T-helper 9 cell (primary cell): ENCODE results near the gene CYP46A1.

Experiments used
- DNase-seq: peaks from one replicate; pipeline ENCODE4 v3.0.0-alpha.2; 2020

Gene CYP46A1

DNA sequence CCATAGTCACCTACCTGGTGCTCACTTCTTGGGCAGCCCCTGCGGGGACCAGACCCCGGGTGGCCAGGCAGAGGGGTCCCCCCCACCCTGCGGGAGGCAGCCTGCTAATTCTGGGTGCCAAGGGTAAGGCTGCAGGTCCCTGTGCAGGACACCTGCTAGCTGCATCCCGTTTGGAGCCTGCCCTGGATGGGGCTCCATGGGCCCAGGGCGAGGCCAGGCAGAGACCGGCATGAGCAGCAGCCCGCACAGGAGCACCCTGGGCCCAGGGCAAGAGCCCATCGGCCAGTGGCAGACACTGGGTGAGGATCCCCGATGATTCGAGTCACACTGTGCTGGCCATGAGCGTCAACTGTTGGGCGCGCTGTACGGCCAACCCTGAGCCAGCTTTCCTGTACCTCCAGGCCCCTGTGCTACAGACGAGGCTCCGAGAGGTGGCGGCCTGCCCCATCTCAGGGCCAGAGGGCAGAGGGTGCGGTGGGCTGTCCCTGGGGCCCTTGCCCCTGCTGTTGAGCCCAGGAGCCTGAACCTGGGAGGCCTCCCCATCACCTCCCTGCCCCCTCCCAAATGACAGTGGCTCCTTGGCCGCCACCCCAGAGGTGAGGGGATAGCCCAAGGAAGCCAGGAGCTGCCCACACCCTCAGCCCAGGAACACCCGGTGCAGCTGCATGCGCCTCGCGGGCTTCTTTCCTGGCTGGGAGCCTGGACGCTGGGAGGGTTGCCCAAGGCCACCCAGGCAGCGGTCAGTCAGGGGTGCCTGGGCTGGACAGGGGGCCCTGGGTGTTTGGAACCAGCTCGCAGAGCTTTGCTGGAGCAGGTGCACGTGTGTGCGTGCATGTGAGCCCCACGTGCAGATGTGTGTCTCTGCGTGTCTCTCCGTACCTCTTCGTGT, 47.7 kb downstream of the CYP46A1 start:
- no peak for DNase-seq

DNA sequence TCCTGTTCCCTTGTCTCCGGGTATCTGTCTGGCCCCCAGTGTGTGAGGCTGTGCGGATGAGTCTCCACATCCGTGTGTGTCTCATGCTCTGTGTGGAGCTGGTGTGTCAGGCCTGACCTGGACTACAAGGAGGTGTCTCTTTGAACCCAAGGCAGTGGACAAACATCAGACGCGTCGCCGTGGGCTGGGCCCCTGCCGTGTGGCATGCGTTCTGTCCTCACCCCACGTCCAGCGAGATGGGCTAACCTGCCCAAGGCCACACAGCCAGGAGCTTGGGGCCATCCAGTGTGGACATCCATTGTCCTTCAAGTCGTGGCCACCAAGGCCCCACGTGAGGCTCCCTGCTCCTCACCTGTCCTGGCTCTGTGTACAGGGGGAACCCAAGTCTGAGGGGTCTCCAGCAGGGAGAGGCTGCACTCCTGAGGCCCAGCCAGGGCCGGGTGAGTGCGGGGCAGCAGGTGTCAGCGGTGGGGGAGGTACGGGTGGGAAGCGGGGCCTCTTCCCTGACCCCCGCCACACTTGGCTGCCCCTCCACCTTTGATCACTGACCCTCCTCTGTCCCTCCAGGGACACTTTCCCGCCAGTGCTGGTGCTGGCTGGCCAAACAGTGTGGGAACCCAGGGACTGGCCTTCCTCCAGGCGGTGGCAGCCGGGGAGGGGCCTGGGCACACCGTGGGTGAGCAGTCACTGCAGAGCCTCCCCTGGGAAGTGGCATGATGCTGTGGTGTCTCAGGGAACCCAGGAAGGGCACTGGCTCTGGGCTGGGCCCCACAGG, 48.5 kb downstream of the CYP46A1 start:
- DNase-seq, result no peak

DNA sequence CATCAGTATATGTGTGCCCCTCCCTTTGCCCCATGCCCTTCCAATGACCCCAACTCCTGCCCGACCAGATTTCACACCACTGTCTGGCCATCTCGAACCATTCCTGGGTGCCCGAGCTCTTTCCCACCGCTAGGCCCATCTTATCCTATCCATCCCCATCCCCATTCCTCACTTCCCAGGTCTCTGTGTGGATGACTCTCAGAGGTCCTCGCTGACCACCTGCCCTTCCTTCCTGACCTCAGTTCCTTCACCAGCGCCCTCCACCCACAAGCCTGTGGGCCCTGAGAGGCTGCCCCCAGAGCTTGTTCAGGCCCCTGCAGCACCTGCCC, 49.1 kb downstream of the CYP46A1 start:
- no peak for DNase-seq

DNA sequence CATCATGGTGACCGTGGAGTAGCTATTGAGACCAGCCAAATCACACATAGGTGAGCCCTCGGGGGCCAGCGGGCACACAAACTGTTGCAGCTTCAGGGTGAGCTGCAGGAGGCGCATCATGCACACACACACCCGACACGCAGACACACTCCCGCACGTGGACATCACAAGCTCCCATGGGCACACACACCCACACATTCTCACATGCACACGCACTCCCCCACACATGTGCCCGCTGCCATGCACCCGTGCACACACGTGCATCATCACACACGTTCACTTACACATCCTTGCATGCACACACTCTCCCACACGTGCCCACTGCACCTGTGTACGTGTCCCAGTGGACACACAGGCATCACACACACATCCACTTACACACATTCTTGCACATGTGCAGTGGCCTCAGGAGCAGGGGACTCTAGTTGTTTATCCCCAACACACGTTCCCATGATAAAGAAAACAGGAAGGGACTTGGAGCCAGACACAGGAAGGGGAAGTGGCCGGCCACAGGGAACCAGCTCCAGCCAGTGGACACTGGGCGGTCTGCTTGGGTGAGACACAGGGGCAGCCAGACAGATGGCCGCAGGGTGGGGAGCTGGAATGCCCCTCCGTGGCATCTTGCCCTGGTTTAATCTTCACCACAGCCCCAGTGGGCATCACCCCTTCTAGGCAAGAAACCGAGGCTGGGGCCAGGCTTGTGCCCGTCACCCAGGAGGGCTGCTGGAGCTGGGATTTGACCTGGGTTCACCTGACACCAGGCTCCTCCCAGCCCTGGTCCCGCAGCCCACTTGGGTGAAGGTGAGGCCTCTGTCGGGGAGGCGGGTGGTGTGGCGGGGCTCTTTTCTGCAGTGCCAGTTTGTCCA, 49.7 kb downstream of the CYP46A1 start:
- no peak for DNase-seq

- no peak for DNase-seq
These were observed 50.4 kb downstream of the CYP46A1 start for GRCh38 chr14:99734406-99735051.

- no peak for DNase-seq
These were observed 51.4 kb downstream of the CYP46A1 start for GRCh38 chr14:99735189-99736135.

DNA sequence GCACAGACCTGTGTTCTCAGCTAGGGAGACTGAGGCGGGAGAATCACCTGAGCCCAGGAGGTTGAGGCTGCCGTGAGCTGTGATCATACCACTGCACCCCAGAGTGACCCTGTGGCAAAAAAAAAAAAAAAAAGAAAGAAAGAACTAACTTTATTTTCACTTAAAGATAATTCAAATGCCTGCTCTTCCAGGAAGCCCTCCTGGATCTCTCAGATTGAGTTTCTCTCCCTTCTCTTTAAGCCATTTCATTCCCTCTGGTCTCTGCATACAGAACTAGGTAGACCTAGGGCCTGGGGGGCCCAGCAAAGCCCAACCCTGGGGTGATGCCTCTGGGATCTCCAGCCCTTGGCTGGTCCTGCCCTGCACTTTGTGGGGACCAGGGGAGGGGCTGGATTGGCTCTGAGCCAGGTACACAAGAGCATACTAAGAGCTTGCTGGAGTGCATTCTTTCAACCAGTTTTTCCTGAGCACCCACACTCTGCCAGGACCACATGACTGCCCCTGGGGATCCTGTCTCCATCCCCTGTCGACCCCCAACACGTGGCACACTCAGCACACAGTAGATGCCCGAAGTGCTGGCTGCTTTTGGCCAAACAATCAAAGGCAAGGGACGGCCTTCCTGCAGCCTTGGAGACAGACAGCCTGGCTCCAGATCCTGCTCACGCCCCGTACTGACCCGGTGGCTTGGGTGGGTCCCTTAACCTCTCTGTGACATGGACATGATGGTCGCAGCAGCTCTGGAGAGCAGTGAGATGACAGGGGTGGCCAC, 52.7 kb downstream of the CYP46A1 start:
- DNase-seq, result no peak

DNA sequence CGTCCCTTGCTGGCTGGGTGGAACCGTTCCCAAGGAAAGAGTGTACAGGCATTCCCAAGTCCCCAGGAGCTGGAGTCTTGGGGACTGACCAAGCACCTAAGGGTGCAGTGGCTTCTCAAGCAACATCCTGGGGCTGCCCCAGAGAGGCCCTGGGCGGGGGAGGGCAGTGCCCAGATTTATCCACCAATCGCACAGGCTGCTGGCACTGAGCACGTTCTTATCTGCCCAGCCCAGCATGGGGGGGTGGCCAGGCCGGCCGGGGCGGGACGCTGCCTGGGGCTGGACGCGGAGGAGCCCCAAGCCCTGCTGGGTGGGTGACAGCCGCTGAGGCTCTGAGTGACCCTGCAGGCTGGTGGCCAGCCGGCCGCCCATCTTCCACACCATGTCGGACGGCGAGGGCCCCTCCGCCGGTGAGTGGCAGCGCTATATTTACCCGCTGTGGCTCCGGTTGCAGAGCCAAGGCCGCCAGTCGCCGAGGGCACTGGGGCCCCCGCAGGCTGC, 53.4 kb downstream of the CYP46A1 start:
- no peak for DNase-seq

DNA sequence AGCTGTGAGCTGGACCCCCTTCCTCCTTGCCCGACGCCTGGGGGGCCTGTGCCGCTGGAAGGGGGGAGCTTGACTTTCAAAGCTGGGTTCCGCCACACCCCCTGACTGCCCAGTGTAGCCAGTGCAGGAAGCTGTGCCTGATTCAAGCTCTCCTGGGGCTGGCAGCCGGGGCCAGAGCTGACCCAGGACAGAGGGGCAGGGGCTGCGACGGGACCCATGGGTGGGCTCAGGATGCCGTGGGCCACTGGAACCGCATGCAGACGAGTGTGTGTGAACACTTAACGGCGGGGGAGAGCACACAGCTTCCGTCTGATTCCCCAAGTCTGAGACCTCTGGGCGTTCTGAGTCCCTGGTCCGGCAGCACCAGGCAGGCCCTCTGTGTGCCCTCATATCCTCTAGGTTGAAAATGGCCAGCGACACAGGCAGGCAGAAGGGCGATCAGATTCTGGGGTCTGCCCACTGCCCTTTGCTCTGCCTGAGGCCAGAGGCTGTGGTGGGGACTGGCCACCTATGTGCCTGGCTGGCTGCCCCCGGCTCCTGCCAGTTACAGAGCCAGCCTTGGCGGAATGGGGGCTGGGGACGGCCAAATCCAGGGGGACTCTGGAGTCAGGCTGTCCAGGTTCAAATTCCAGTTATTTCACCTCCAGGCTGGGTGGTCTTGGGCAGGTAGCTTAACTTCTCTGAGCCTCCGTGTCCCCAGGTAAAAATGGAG, 54.0 kb downstream of the CYP46A1 start:
- DNase-seq, result no peak

GRCh38 chr14:99740411-99740810, 56.3 kb downstream of the CYP46A1 start:
- DNase-seq, result no peak

DNA sequence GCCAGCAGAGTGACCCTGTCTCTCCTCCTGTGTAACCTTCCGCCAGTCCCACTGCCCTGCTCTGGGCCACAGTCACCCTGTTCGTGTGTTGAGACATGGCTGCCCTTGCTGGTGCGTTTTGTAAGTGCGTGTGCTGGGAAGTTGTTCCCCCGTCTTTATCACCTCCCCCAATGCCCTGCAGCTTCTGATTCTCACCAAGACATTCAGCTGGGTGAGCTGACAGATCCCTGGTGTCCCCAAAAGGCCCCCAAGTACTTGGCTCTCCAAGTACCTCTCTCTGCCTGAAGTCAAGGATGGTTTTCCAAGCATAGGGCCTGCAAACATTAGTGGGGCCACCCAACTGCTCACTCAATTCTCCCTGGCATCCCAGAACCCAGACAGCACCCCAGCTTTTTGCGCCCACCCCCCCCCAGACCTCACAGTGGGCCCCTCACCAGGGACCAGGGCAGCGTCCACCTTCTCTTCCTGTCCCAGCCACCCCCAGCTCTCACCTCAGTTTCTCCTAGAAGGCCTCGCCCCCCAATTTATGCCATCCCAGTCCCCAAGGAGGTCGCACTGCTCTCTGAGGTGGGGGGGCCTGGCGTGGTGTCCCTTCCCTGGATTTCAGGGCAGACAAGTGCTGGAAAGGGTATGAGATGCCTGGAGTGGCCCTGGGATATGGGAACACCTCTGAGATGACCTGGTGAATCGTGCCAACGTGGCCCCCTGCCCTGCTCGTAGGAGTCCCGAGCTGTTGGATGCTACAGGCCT, 57.3 kb downstream of the CYP46A1 start:
- DNase-seq, result no peak

DNA sequence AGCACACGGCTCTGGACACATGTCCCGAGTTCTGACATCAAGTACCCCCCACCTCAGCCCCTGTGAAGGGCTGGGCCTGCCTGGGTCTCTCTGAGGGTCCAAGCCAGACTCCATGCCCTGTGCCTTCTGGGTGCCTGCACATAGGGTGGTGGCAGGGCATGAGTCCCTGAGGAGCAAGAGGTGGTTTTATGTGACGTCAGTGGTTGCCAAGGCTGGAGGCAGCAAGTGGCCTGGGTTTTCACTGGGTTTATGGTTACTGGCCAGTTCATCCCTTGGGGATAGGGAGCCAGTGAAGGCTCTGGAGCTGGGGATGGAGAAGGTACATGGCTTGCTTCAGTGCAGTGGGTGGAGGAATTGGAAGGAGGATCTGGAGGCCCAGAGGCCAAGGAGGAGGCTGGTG, 58.0 kb downstream of the CYP46A1 start:
- no peak for DNase-seq

- DNase-seq, result no peak
These were observed 58.7 kb downstream of the CYP46A1 start for GRCh38 chr14:99742509-99743487.

DNA sequence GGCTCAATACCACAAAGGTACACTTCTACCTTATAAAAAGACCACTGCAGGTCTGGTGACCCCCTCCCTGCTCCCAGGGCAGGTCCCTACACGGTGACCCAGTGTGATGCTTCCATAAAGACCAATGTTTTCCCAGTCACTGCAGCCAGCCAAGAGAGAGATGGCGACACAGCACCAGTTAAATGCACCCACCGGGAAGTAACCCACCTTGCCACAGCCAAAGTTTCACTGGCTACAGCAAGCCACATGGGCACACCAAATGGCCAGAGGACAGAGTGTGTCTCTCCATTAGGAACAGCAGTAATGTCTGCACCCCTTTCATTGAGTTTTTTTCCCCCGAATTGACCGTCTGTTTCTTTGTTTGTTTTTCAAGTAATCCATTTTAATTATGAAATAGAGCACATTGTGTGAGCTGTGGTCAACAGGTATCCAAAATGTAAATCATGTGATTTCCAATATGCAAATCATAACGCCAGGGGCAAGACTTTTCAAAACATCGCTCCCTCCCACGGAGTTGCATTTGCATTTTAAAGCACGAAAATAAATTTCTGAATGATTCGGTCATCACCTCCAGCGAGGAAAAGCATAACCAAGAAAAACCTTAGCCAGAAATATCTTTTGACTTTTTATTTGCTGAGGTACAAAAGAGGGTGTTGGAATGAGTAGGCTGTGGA, 60.2 kb downstream of the CYP46A1 start:
- DNase-seq, result no peak

DNA sequence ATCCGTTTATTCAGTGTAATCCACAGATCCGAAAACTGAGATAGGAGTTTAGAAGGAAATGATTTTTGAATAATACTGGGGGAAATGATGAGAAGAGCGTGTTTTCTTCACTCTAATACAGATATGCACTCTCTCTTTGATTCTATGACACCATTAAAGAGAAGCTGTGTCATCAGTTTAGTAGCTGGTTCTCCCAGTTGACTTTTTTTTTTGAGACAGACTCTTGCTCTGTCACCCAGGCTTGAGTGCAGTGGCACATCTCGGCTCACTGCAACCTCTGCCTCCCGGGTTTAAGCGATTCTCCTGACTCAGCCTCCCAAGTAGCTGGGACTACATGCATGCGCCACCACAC, 60.8 kb downstream of the CYP46A1 start:
- DNase-seq, result no peak

DNA sequence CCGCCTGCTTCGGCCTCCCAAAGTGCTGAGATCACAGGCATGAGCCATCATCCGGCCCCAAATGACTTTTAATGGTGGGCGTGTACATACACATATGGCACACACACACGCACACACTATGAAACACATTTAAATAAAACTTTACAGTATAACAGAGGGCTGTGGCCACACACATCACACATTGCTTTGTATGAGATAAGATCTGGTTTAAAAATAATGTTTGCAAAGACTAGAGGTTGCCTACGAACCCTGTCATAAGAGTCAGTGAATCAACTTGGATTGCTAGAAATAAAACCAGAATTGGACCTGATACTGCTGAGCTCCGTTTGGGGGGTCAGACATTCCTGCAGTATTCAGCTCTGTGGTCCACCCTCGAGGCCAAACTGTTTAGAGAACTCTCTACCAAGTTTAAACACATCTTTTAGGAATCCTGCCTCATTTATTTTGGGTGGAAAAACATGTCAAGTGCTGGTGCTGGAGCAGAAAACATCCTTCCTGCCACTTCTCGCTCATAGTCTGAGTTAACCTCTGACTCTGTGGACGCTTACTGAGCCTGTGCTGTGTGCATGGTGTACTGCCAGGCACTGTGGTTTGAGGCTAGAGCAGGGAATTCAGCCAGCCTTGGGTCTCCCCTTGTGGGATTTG, 61.3 kb downstream of the CYP46A1 start:
- DNase-seq, result no peak

GRCh38 chr14:99747167-99747566, 63.1 kb downstream of the CYP46A1 start:
- no peak for DNase-seq
